NOMO-1 treated with dmso at 0.1 percent for 144 hours (cell line): Measurements from ENCODE around the gene AMMECR1.
A peak's percentile ranks its signal among the peaks of the same experiment; 100 is the strongest.

Source experiments
- DNase-seq: peaks from one replicate; lab custom pipeline; 2025; ENCODE audit not compliant: unreplicated experiment; lab: John Stamatoyannopoulos, UW

The AMMECR1 gene

GRCh38 chrX:110213183-110213582, 104.7 kb downstream of the AMMECR1 start:
- DNase-seq, result no peak

- DNase-seq, result no peak
Observed at GRCh38 chrX:110212299-110212698, 105.6 kb downstream of the AMMECR1 start.

- DNase-seq, result no peak
Observed at GRCh38 chrX:110211340-110211739, 106.5 kb downstream of the AMMECR1 start.

- no peak for DNase-seq
Observed at GRCh38 chrX:110210417-110211139, 107.3 kb downstream of the AMMECR1 start.

GRCh38 chrX:110208092-110208491, 109.8 kb downstream of the AMMECR1 start:
- DNase-seq, result no peak

- no peak for DNase-seq
Observed at GRCh38 chrX:110204986-110205385, 112.9 kb downstream of the AMMECR1 start.

- DNase-seq, result no peak
Observed at GRCh38 chrX:110201799-110202198, 116.1 kb downstream of the AMMECR1 start.

GRCh38 chrX:110194977-110195376, 122.9 kb downstream of the AMMECR1 start:
- DNase-seq, result no peak

GRCh38 chrX:110192516-110192915, 125.4 kb downstream of the AMMECR1 start:
- no peak for DNase-seq

- no peak for DNase-seq
Observed at GRCh38 chrX:110188701-110189558, 129.0 kb downstream of the AMMECR1 start.

GRCh38 chrX:110183314-110183713, 134.6 kb downstream of the AMMECR1 start:
- no peak for DNase-seq

- DNase-seq, result no peak
Observed at GRCh38 chrX:110182865-110183264, 135.0 kb downstream of the AMMECR1 start.

GRCh38 chrX:110182362-110182761, 135.5 kb downstream of the AMMECR1 start:
- DNase-seq, result no peak

GRCh38 chrX:110181459-110182137, 136.3 kb downstream of the AMMECR1 start:
- DNase-seq, result no peak

GRCh38 chrX:110180928-110181310, 137.0 kb downstream of the AMMECR1 start:
- DNase-seq, result no peak

GRCh38 chrX:110180176-110180927, 137.5 kb downstream of the AMMECR1 start:
- no peak for DNase-seq

GRCh38 chrX:110178179-110178865, 139.6 kb downstream of the AMMECR1 start:
- no peak for DNase-seq

GRCh38 chrX:110175696-110176095, 142.2 kb downstream of the AMMECR1 start:
- no peak for DNase-seq

- peak; percentile 65 for DNase-seq
Observed at GRCh38 chrX:110175146-110175545, 142.7 kb downstream of the AMMECR1 start.
